ENCODE results near the gene CSNK1D.
A peak's percentile ranks its signal among the peaks of the same experiment; 100 is the strongest.

The CSNK1D gene

DNA sequence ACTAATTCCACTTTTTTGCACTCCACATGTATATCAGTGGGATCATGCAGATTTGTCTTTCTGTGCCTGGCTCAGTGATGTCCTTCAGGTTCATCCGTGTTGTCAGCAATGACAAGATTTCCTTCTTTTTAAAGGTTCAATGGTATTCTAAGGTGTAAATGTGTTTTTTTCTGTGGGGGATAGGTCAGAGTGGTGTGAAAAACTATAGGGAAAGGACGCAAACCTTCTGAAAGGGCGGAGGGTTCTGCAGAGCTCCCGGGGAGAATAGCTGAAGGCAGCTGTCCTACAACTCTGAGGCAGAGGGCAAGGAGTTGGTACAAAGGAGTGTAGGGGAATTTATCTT lies 21.9 kb upstream of the CSNK1D start:
- Histone ChIP-seq H3K23ac (ENCODE audit: low read length) (no peak overlapping the region), H4K8ac (ENCODE audit: low read depth, low read length) (no peak overlapping the region), H3K18ac (ENCODE audit: low read length) (no peak overlapping the region), H3K27me3 (ENCODE audit: insufficient read depth, low read length) (no peaks in the 10 kb centered on the region), H3K9me3 (ENCODE audit: insufficient read depth, low read depth, low read length) (no peaks in the 10 kb centered on the region), H2AFZ (ENCODE audit: insufficient read depth, low read length, poor library complexity) (no peak overlapping the region), H4K12ac (ENCODE audit: low read depth, low read length) (no peak overlapping the region), H2AK5ac (ENCODE audit: low read length) (no peak overlapping the region), H3K4me3 (ENCODE audit: low read depth, low read length) (no peak overlapping the region), H2BK12ac (ENCODE audit: low read length) (no peak overlapping the region), H4K91ac (ENCODE audit: low read depth, low read length) (no peak overlapping the region), H3K79me1 (ENCODE audit: low read length) (peaks cover 7% of the 10 kb centered on the region), H3K4me1 (ENCODE audit: control insufficient read depth in 1 of 2, insufficient read depth in 2 of 2, low read length in 2 of 2) (peaks cover 0 to 3% of the 10 kb centered on the region in 2 experiments), H3K9ac (ENCODE audit: low read length) (no peak overlapping the region), H2BK5ac (ENCODE audit: low read depth, low read length, poor library complexity) (no peak overlapping the region), H3K14ac (ENCODE audit: low read length) (no peak overlapping the region), H3K79me2 (ENCODE audit: control insufficient read depth, insufficient read depth, low read length, poor library complexity) (peaks cover 3% of the 10 kb centered on the region), H3K4me2 (ENCODE audit: low read length) (no peak overlapping the region), H3K4ac (ENCODE audit: low read depth, low read length) (no peak overlapping the region), H3K36me3 (ENCODE audit: control insufficient read depth in 1 of 2, insufficient read depth in 2 of 2, low read length in 2 of 2) (no peaks in the 10 kb centered on the region), H2BK120ac (ENCODE audit: insufficient read depth, low read length, poor library complexity) (no peak overlapping the region), H3K27ac (ENCODE audit: low read depth, low read length) (no peak overlapping the region)
- no peak for DNase-seq
- WGBS (ENCODE audit: extremely low coverage, insufficient coverage, insufficient read length), result no CpG with 5 or more reads among the region's 4 CpGs

DNA sequence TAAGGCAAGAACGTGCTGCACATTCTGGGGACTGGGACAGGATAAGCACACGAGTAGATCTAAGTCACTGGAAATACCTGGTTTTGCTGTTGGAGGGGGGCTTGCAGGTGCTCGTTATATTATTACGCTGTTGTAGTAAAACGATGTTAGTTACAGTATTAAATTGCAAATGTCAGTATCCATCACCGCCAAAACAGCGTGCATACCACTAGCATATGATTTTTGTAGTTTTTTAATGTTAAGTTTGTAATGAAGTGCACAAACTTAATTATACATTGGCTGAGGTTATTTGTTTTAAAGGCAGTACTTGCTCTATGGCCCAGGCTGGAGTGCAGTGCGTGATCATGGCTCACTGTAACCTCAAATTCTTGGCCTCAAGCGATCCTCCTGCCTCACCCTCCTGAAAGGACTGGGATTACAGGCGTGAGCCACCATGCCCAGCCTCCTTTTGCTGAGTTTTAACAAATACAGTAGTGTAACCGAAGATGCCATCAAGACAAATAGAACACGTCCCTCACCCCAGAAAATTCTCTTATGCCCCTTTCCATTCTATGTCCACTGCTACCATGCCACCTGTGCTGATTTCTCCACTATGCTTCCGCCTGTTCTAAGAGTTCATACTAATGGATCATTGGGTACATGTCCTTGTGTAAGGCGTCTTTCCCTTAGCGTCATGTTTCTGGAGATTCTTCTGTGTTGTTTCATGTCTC lies 20.7 kb upstream of the CSNK1D start:
- Histone ChIP-seq H3K18ac (ENCODE audit: low read length) (no peak overlapping the region), H3K4ac (ENCODE audit: low read depth, low read length) (no peak overlapping the region), H4K91ac (ENCODE audit: low read depth, low read length) (no peak overlapping the region), H2BK12ac (ENCODE audit: low read length) (no peak overlapping the region), H3K9me3 (ENCODE audit: insufficient read depth, low read depth, low read length) (no peaks in the 10 kb centered on the region), H3K27ac (ENCODE audit: low read depth, low read length) (no peak overlapping the region), H3K27me3 (ENCODE audit: insufficient read depth, low read length) (no peaks in the 10 kb centered on the region), H3K23ac (ENCODE audit: low read length) (no peak overlapping the region), H3K14ac (ENCODE audit: low read length) (no peak overlapping the region), H3K79me2 (ENCODE audit: control insufficient read depth, insufficient read depth, low read length, poor library complexity) (peaks cover 3% of the 10 kb centered on the region), H2AFZ (ENCODE audit: insufficient read depth, low read length, poor library complexity) (no peak overlapping the region), H4K8ac (ENCODE audit: low read depth, low read length) (no peak overlapping the region), H3K79me1 (ENCODE audit: low read length) (peaks cover 7% of the 10 kb centered on the region), H3K9ac (ENCODE audit: low read length) (no peak overlapping the region), H3K4me2 (ENCODE audit: low read length) (no peak overlapping the region), H4K12ac (ENCODE audit: low read depth, low read length) (no peak overlapping the region), H3K4me1 (ENCODE audit: control insufficient read depth in 1 of 2, insufficient read depth in 2 of 2, low read length in 2 of 2) (peaks cover 0 to 3% of the 10 kb centered on the region in 2 experiments), H3K4me3 (ENCODE audit: low read depth, low read length) (no peak overlapping the region), H2BK120ac (ENCODE audit: insufficient read depth, low read length, poor library complexity) (no peak overlapping the region), H2AK5ac (ENCODE audit: low read length) (no peak overlapping the region), H2BK5ac (ENCODE audit: low read depth, low read length, poor library complexity) (no peak overlapping the region), H3K36me3 (ENCODE audit: control insufficient read depth in 1 of 2, insufficient read depth in 2 of 2, low read length in 2 of 2) (no peaks in the 10 kb centered on the region)
- no CpG with 5 or more reads among the region's 15 CpGs for WGBS (ENCODE audit: extremely low coverage, insufficient coverage, insufficient read length)
- DNase-seq, result no peak

DNA sequence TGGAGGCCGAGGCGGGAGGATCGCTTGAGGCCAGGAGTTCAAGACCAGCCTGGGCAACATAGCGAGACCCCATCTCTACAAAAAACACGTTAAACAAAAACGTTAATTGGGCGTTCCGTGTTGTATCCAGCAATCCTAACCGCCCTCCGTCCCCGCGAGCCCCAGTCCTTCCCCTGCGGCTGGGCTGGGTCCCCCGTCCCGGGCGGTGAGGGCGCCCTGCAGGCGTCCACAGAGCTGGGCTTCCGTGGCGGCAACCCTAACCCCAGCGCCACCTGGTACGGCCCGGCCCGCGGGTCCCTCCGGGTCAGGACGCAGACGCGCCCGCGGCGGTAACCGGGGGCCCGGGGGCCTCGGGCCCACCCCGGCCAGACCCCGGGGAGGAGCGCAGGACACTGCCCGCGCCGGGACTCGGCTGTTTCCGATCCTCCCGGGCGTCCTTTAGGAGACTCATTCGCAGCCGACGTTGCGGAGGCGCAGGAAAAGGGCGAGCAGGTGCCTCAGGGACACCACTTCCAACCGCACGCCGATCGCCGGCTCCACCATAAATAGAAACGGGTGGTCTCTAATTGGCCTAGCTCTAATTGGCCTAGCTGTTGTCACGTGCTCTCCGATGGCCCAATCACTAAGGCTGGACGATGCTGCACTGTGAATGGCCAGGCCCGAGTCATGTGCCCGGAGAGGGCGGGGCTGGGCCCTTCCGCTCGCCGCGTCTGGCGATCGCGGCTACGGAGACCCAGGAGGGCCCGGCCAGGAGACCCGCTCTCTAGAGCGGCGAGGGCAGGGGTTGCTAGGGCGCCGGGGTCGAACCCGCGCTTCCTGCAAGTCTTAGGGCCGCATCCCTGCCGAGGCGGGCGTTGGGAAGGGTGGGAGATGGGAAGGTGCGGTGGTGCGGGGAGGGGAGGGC lies 19.0 kb upstream of the CSNK1D start:
- peak overlapping the region; percentile 77 for H2AFZ ChIP-seq (ENCODE audit: insufficient read depth, low read length, poor library complexity)
- H3K9ac ChIP-seq (ENCODE audit: low read length), result peak overlapping the region; percentile 97
- peak overlapping the region; percentile 98 for H3K4me2 ChIP-seq (ENCODE audit: low read length)
- H2BK12ac ChIP-seq (ENCODE audit: low read length), result no peak overlapping the region
- H3K36me3 ChIP-seq (ENCODE audit: control insufficient read depth in 1 of 2, insufficient read depth in 2 of 2, low read length in 2 of 2), result no peaks in the 10 kb centered on the region
- peaks cover 3% of the 10 kb centered on the region for H3K79me2 ChIP-seq (ENCODE audit: control insufficient read depth, insufficient read depth, low read length, poor library complexity)
- peak overlapping the region; percentile 76 for H4K12ac ChIP-seq (ENCODE audit: low read depth, low read length)
- DNase-seq, result peak; percentile 98
- peak overlapping the region; percentile 90 for H4K8ac ChIP-seq (ENCODE audit: low read depth, low read length)
- H3K23ac ChIP-seq (ENCODE audit: low read length), result no peak overlapping the region
- peak overlapping the region; percentile 81 for H3K27ac ChIP-seq (ENCODE audit: low read depth, low read length)
- peak overlapping the region; percentile 76 for H3K14ac ChIP-seq (ENCODE audit: low read length)
- no peaks in the 10 kb centered on the region for H3K27me3 ChIP-seq (ENCODE audit: insufficient read depth, low read length)
- H2BK120ac ChIP-seq (ENCODE audit: insufficient read depth, low read length, poor library complexity), result peak overlapping the region; percentile 78
- peak overlapping the region; percentile 95 for H3K4me3 ChIP-seq (ENCODE audit: low read depth, low read length)
- H2BK5ac ChIP-seq (ENCODE audit: low read depth, low read length, poor library complexity), result peak overlapping the region; percentile 59
- H2AK5ac ChIP-seq (ENCODE audit: low read length), result no peak overlapping the region
- peak overlapping the region; percentile 73 for H3K4ac ChIP-seq (ENCODE audit: low read depth, low read length)
- H3K9me3 ChIP-seq (ENCODE audit: insufficient read depth, low read depth, low read length), result no peaks in the 10 kb centered on the region
- peaks cover 0 to 3% of the 10 kb centered on the region in 2 experiments for H3K4me1 ChIP-seq (ENCODE audit: control insufficient read depth in 1 of 2, insufficient read depth in 2 of 2, low read length in 2 of 2)
- no CpG with 5 or more reads among the region's 86 CpGs for WGBS (ENCODE audit: extremely low coverage, insufficient coverage, insufficient read length)
- peak overlapping the region; percentile 93 for H3K18ac ChIP-seq (ENCODE audit: low read length)
- H3K79me1 ChIP-seq (ENCODE audit: low read length), result peaks cover 7% of the 10 kb centered on the region
- peak overlapping the region; percentile 97 for H4K91ac ChIP-seq (ENCODE audit: low read depth, low read length)

DNA sequence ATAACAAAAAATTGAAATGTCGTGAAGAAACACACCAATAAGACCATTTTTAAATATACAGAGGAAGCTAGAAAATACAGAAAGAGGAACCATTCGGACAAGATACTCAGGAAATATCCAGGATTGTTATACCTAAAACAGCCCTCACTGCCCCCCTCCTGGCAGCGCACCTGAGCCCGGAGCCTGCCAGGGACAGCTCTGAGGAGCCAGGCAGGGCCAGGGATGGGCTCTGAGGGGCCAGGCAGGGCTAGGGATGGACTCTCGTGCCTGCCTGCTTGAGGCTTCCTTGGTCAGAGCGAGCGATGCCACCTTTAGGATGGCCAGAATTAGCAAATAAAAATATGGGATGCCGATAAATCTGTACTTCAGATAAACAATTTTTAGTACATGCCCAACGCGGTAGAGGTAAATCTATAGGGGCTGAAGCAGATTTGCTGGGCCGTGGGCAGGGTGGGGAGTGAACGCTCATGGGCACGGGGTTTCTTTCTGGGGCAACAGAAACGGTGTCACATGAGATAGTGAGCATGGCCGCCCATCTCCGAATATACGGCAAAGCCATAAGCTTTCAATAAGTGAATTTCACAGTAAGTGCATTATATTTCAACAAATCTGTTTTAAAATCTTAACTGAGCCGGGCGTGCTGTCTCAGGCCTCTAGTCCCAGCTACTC lies 18.2 kb upstream of the CSNK1D start:
- no peaks in the 10 kb centered on the region for H3K9me3 ChIP-seq (ENCODE audit: insufficient read depth, low read depth, low read length)
- no peak overlapping the region for H4K12ac ChIP-seq (ENCODE audit: low read depth, low read length)
- peak overlapping the region; percentile 85 for H4K8ac ChIP-seq (ENCODE audit: low read depth, low read length)
- peak overlapping the region; percentile 76 for H3K4me3 ChIP-seq (ENCODE audit: low read depth, low read length)
- H3K14ac ChIP-seq (ENCODE audit: low read length), result no peak overlapping the region
- no peak overlapping the region for H4K91ac ChIP-seq (ENCODE audit: low read depth, low read length)
- no peak overlapping the region for H3K9ac ChIP-seq (ENCODE audit: low read length)
- no CpG with 5 or more reads among the region's 19 CpGs for WGBS (ENCODE audit: extremely low coverage, insufficient coverage, insufficient read length)
- H3K27ac ChIP-seq (ENCODE audit: low read depth, low read length), result no peak overlapping the region
- no peak overlapping the region for H3K18ac ChIP-seq (ENCODE audit: low read length)
- H2BK12ac ChIP-seq (ENCODE audit: low read length), result no peak overlapping the region
- DNase-seq, result no peak
- H3K79me1 ChIP-seq (ENCODE audit: low read length), result peaks cover 7% of the 10 kb centered on the region
- no peaks in the 10 kb centered on the region for H3K27me3 ChIP-seq (ENCODE audit: insufficient read depth, low read length)
- H2BK5ac ChIP-seq (ENCODE audit: low read depth, low read length, poor library complexity), result no peak overlapping the region
- H3K36me3 ChIP-seq (ENCODE audit: control insufficient read depth in 1 of 2, insufficient read depth in 2 of 2, low read length in 2 of 2), result no peaks in the 10 kb centered on the region
- peaks cover 3% of the 10 kb centered on the region for H3K79me2 ChIP-seq (ENCODE audit: control insufficient read depth, insufficient read depth, low read length, poor library complexity)
- no peak overlapping the region for H3K4ac ChIP-seq (ENCODE audit: low read depth, low read length)
- no peak overlapping the region for H3K23ac ChIP-seq (ENCODE audit: low read length)
- no peak overlapping the region for H2AK5ac ChIP-seq (ENCODE audit: low read length)
- H2BK120ac ChIP-seq (ENCODE audit: insufficient read depth, low read length, poor library complexity), result no peak overlapping the region
- peak overlapping the region; percentile 77 for H2AFZ ChIP-seq (ENCODE audit: insufficient read depth, low read length, poor library complexity)
- peaks cover 0 to 3% of the 10 kb centered on the region in 2 experiments for H3K4me1 ChIP-seq (ENCODE audit: control insufficient read depth in 1 of 2, insufficient read depth in 2 of 2, low read length in 2 of 2)
- H3K4me2 ChIP-seq (ENCODE audit: low read length), result peak overlapping the region; percentile 98
